Nucleus accumbens (tissue), 56 donors: Measurements from ENCODE around the gene PAOX.
"Not testable (repeated sequence)": the region's sequence is repeated elsewhere in the genome, so short reads cannot be mapped to it uniquely, and the experiment has no call there.

ENCODE experiments used
- DNase-seq, 56 donors: peaks; one replicate each; lab custom pipeline; 2025; lab: John Stamatoyannopoulos, UW

PAOX gene

GRCh38 chr10:133400624-133401424, 21.8 kb downstream of the PAOX start:
- DNase-seq = no peak

GRCh38 chr10:133401500-133401899, 22.4 kb downstream of the PAOX start:
- DNase-seq = no peak

GRCh38 chr10:133401981-133402725, 23.1 kb downstream of the PAOX start:
- no peak for DNase-seq

GRCh38 chr10:133403359-133403758, 24.3 kb downstream of the PAOX start:
- DNase-seq = no peak

GRCh38 chr10:133403784-133404183, 24.7 kb downstream of the PAOX start:
- no peak for DNase-seq

- no peak for DNase-seq
These were observed 26.2 kb downstream of the PAOX start for GRCh38 chr10:133405272-133405671.

- DNase-seq = no peak
These were observed 26.9 kb downstream of the PAOX start for GRCh38 chr10:133405844-133406527.

GRCh38 chr10:133411523-133412380, 32.7 kb downstream of the PAOX start:
- DNase-seq = no peak

GRCh38 chr10:133412381-133412711, 33.3 kb downstream of the PAOX start:
- no peak for DNase-seq

- not testable (repeated sequence) for DNase-seq
These were observed 35.3 kb downstream of the PAOX start for GRCh38 chr10:133414401-133414800.

GRCh38 chr10:133415752-133416151, 36.7 kb downstream of the PAOX start:
- no peak for DNase-seq

GRCh38 chr10:133418289-133418993, 39.4 kb downstream of the PAOX start:
- DNase-seq = no peak

- DNase-seq = no peak
These were observed 40.3 kb downstream of the PAOX start for GRCh38 chr10:133419211-133419950.

- DNase-seq = no peak
These were observed 41.0 kb downstream of the PAOX start for GRCh38 chr10:133420028-133420427.

- DNase-seq = no peak
These were observed 41.5 kb downstream of the PAOX start for GRCh38 chr10:133420579-133420978.

- no peak for DNase-seq
These were observed 42.5 kb downstream of the PAOX start for GRCh38 chr10:133421336-133422222.

GRCh38 chr10:133422223-133422806, 43.3 kb downstream of the PAOX start:
- no peak for DNase-seq
